COR-L47 (cell line): ENCODE results near the gene PRRT1.
"Not testable (repeated sequence)": the region's sequence is repeated elsewhere in the genome, so short reads cannot be mapped to it uniquely, and the experiment has no call there.

Experiments
- DNase-seq: peaks from one replicate; lab custom pipeline; 2025; lab: John Stamatoyannopoulos, UW

The PRRT1 gene

DNA sequence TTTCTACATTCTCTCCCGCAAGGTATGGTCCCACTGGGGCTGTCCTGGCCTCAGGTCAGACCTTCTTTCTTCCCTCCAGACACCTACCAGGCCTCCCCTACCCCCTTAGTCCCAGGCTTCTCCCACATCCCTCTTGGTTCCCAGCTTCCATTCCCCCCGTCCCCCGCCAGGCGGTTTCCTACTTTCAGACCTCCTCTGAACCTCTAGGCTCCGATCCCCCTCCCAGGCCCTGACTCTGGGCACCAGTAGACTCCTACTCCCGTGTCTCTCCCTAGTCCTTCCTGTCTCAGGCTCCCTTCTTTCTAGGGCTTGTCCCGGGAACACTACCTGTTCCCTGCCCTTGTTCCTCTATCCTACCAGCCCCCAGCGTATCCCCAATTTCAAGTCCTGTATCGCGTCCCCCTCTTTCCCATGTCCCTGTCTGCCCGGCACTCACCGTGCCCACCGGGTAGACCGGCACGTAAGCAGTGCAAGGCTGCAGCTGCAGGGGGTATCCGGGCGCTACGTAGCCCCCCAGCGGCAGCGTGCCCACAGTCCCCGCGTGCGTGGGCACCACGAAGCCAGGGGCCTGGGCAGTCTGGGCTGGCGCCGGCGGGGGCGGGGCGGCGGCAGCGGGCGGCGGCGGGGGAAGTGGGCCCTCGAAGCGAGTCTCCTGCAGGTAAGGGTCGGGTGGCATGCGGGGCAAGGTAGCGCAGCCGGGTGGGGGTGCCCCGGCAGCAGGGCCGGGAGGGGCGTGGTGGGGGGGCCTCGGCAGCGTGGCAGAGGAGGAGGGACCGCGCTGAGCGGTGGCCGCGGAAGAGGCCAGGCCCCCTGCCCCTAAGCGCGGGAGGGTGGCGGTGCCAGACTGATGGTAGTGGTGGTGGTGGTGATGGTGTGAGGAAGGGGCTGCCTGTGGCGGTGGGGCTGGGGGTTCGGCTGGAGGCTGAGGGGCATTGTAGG is 1.5 kb downstream of the PRRT1 start:
- DNase-seq: no peak

DNA sequence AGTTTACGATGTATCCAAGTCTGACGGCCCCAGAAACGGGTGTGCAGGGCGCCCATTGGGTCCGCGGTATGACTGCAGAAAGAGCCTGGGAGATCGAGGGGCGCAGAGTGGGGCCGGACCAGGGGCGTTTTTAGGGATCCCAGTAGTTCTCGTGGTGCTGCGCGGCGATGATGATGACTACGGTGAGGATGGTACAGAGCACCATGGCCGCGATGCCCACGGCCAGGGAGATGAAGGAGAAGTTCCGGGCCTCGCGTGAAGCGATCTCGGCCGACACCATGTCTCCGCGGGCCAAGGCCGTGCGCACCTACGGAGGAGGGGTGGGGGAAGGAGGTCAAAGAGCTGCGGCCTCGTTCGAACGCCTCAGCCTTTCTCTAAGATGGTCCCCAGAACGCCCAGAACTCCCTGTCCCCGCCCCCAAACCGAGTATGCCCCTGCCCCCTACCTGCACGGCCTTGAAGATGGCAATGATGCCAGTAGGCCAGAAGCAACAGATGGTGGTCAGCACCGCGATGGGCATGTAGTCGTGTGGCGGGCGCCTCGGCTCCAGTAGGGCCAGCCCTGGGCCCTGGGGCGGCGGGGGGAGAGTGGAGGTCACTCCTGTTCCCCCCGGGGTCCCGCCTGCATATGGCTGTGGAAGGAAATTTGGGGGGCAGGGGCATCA is 2.5 kb downstream of the PRRT1 start:
- DNase-seq: no peak

DNA sequence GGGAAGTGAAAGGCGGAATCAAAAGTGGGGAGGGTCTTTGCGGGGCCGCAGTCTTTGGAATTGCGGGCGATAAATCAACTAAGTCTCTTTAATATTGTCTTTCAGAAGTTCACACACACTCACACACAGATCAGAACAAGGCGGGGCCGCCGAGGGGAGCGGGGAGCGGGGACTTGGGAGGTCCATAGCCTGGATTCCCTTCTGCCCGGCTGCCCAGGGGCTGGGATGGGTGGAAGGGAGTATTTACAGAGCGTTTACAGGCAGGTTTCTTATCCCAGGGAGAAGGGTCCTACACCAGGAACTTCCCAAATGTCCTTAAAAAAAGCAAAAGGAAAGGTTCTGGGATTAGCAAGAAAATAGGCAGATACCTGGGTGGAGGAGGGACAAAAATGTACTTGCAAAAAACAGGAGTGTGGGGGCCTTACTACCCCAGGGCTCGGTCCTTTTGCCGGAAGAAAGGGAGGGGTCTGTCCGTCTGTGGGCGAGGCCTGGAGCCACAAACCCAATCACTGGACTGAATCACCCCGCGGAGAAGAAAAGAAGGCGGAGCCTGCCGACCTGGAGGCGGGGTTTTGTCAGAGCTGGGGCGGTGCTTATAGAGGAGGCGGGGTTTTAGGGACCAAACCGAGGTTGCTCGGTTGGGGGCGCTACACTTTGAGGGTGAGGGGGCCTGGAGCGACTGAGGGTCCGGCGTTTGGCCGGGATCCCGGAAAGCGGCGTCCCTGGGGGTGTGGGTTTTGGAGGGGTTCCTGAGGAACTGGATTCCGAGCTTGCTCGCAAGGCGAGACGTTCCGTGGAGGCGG is 3.2 kb downstream of the PRRT1 start:
- DNase-seq: no peak

DNA sequence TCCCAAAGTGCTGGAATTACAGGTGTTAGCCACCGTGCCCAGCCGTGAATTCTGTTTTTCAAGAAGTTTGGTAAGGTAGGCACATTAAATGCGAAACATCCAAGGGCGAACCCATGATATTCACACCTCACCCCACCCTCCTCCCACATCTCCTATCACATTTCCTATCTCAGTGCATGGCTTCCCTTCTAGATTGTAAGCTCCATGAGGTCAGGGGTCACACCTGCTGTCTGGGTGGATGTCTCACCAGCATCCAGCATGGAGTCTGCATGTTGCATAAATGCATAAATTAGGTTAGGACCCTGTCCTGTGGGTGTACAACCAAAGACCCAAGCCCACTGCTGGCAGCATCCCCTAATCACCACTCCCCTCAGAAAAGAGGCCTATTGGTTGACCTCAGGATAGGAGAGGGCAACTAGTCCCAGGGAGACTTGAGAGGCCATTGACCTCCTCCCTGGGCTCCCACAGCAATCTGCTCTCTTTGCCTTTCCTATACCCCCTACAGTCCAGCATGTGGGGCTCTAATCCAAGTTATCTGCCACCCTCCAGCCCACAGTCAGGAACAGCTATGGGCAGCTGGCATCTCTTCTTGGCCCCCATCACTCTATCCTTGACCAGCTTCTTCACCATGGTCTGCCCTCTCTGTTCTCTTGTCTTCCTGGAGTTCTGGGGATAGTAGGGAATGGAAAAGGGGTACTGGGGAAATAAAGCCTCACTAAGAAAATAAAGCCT is 4.2 kb downstream of the PRRT1 start:
- DNase-seq: no peak

DNA sequence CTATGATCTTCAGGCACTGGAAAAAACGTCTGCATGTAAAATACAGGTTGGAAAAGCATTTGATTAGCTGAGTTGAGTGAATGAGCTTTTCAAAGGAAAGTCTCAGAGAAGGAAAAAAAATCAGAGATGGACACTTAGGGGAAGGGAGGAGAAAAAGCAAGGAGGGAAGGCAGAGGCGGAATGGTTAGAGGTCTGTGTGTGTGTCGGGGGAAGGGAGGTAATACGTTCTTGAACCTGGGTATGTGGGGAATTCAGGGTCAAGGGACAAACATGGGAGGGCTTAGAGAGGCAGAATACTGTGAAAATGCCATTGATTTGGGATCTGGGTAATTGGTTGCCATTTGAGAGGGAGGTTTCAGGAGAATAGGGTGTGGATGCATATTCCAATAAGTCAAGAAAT is 5.1 kb downstream of the PRRT1 start:
- no peak for DNase-seq

DNA sequence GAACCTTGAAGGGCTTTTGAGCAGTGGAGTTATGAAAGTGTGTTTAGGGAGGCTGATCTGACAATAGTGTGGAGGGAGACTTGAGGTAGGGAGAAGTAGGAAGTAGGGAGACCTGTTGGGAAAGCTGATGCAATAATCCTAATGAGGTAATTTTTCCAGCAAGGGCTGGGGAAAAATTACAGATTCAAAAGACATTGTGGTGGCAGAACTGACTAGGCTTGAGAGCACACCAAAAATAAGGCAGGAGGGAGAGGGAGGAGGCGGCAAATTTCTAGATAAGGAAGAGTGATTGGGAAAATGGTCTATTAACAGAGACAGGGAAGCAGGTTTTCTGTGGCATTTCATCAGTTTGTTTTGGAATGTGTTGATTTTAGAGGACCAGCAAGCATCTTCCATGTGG is 5.5 kb downstream of the PRRT1 start:
- DNase-seq: no peak

DNA sequence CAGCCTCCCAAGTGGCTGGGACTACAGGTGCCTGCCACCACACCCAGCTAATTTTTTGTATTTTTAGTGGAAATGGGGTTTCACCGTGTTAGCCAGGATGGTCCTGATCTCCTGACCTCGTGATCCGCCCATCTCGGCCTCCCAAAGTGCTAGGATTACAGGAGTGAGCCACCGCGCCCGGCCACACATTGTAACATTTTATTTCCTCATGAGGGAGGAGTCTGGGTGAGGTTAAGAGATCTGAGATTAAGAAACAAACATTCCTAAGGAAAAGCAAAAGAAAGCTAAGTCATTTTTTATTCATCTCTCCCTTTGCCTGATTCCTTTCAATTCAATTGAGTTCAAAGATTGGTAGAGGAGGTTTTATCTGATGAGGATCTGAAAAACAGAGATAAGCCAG is 7.5 kb downstream of the PRRT1 start:
- DNase-seq: not testable (repeated sequence)

DNA sequence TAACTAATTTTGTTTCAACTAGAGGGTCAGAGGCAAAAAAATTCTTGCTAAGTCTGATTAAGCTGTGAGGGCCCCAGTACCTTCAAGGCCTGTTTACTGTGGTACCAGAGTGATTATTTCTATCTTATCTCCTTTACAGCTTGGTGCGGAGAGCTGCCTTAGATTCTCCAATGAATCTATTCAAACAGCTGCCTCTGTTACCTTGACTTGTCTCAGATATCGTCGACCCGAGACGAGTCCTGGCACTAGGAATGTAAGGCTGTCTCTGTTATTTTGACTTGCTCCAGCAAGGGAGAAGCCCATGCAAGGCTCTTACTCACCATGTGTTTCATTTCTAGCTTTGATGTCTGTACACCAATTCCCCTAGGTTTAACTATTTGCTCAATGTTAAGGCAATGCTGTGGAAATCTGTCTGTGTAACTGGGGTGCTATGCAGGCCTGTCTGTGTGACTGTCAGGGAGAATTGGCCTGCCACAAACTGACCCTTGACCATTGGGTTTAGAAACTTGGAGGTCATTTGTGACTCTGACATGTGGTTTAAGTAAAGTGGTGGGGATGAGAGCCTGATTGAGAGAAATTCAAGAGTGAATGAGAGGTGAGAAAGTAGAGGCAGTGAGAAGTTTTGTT is 11.2 kb downstream of the PRRT1 start:
- DNase-seq: no peak

DNA sequence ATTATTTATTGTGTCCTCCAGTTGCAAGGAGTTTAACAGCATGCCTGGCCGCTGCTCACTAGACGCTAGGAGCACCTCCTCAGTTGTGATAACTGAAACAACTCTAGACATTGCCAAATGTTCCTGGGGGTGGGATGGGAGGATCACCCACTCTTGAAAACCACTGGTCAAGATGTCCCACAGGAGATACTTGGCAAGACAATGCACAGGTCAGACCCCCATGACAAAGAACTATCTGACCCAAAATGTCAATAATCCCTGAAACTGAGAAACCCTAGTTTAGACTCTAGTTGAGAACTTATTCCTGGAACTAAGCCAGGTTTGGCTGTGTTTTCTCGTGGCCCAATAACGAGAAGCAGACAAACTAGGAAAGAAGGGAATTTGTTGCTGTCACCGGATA is 12.1 kb downstream of the PRRT1 start:
- DNase-seq: no peak

DNA sequence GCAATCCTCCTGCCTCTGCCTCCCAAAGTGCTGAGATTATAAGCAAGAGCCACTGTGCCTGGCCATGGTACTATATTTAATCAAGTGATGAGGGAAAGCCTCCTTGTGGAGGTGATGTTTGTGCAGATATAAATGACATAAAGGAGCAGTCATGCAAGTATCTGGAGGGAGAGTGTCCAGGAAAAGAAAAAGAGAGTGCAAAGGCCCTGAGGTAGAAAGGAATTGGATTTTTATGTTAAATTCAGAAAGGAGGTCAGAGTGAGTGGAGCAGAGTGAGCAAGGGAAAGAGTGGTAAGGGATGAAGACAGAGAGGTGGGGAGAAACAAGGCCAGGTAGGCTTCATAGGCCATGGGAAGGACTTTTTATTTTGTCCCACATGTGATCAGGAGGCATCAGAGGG is 14.3 kb downstream of the PRRT1 start:
- DNase-seq: no peak

DNA sequence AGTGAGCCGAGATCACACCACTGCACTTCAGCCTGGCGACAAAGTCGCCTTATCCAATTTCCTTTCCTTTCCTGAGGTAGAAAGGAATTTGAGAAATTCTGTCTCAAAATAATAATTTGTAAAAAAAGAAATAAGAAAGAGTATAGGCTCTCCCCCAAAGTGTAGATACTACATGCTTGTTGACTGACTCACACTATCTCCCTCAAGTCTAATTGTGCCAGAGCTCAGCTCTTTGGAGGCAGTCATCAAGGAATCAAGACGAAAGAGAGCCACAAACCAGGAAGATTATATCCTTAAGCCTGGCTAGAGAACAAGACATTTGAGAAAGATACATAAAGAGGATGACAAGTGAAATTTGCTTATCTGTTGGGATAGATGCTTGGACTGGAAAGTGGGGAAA is 18.0 kb downstream of the PRRT1 start:
- DNase-seq: no peak

DNA sequence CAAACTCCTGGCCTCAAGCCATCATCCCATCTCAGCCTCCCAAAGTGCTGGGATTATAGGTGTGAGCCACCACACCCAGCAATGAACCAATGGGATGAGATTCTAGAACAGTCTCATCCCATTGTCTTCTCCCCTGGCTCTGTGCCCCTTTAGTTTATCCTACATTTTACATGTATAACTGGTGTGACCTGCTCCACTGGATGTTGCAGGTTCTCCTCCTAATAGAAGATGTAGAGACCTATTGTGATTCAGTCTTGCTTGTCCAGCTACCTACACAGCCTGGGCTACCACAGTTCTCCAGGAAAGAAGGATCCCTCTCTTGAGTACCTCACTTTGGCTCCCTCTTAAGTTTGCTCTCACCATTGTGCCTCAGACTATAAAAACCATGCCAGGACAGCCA is 19.6 kb downstream of the PRRT1 start:
- DNase-seq: no peak

DNA sequence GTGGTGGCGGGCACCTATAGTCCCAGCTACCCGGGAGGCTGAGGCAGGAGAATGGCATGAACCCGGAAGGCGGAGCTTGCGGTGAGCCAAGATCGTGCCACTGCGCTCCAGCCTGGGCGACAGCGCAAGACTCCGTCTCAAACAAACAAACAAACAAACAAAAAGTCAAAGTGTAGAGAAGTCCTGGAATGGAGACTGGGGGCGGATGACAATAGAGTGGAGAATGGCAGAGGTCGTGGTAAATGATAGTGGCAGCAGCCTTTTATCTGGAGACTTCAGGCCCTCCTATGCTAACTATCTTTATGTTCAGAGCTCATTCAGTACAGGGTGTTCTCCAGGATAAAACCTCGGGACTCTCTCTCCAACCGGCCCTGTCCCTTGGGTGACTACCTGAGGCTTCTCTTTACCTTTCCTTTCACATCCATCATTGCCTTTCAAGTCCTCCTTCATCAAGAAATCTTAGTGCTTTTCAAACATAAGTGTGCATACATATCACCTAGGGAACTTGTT is 20.2 kb downstream of the PRRT1 start:
- DNase-seq: no peak

DNA sequence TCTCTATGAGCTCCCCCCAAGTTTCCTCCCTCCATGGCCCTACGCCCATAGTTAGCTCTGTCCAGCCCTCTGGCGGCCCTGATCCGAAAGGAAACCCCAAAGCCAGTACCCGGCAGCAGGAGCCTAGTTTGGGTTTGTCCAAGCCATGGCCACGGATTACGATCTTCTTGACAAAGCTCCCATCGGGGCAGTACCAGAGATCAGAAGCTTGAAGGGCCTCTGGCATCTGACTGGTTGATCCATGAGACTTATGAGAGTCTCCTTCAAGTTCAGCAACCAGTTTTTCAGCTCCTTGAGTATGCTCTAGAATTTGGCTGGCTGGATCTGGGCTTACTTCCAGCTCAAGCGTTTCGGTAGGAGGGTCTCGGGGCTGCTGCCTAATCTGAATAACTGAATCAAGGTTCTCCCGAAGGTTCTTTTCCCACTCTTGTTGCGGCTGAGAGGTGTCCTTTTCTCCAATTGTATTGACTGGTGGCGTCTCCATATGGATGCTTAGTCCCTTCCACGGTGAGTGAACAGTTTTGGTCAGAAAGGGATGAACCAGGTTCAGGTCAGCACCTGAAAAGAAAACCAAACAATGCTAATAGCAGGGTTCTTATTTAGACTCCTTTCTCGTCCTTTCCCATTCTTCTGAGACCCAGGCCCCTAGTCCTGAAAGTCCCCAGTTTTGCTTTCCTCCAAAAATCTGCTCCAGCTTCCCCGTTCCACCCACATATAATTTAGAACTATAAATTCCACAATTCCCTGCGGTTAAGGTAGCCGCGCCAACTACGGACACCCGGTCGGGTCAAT is 22.2 kb downstream of the PRRT1 start:
- peak; percentile 73 for DNase-seq

DNA sequence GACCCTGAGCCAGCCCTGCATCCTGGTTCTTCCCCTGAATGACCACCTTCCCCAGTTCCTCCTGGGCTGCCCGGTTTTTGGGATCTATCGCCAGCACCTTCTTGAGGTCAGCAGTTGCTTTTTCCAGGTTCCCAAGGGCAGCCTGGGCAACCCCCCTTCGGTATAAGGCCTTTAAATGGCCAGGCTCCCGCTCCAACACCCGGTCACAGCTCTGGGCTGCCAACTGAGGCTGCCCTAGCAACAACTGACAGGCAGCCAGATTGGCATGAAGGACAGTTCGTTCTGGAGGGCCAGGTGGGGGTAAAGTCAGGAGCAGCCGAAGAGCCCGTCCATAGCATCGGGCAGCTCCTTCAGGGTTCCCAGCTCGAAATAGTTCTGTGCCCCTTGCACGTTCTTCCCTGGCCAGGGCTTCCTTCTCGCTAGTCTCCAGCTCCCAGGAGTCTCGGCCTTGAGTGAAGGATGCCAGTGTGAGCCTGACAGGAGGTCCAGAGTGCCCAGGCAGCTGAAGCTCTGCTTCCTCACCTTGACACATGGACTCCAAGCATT is 22.9 kb downstream of the PRRT1 start:
- DNase-seq: no peak

DNA sequence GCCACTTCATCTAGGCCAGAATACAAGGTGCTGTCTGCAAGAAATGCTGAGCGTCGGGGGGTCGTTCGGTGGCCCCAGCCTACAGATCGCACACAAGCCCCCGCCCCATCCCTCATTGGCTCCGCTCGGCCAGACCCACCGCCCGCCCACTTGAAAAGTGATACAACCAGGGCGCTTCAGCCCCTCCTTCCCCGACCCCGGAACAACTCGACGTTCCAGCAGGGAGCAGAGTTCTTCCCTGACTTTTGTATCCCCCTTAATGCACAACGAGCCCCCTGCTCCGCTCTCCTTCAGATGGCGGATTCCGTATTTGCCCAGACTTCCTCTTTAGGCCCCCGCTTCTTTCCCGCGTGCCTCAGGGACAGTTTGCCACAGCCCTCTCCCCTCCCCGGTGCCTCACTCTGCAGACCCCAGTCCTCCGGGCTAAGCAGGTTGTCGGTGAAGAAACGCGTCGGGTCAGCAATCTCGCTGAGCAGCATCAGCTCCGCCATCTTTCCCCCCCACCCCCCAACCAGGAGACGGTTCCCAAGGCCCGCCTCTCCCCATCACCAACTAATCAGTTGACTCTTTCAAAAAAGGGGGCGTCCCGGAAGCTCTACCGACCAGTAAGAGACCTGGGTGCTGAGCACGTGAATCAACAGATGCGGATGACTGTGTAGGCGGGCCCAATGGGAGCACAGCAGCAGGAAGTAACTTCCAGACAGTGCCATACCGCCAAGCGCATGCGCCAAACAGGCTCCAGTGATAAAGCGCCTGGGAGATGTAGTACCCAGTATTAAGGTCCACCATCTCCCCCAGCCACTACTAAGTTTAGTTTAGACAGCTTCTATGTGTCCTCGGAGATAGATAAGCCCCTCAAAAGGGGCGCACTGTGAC is 23.8 kb downstream of the PRRT1 start, which contains the start of gene ATF6B:
ATF6B (minus strand) TSS at position 530 of the 876 bp plus-strand sequence; CDS start at position 491, 39 bp downstream.
- peak; percentile 99 for DNase-seq

DNA sequence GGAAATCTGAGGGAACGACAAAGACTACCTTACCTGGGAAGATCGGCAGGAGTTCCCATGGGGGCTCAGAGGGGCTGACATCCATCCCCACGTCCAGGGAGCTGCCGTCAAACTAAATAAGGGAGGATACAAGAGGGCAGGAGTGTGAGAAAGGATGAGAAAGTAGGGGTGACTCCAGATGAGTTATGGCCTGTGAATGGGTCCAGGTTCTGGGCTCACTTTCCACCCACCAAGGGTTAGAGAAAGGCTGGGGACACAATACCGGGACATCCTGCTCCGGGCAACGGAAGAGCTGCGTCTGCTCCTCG is 24.4 kb downstream of the PRRT1 start:
- DNase-seq: no peak

DNA sequence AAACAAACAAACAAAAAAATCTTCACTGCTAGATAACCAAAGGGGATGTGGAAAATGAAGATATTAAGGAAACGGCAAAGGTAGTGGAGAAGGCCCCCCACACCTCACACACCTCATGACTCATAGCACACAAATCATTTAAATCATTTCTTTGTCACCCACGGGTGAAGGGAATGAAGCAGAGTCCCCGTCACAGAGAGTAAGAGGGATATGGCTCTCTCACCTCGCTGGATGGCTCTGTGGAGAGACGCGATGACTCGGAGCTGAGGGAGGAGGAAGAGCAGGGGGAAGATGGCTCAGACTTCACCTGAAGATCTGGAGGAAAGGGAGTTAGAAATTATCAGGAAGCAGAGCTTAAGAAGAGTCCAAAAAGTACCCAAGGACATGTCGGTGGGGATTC is 24.9 kb downstream of the PRRT1 start:
- no peak for DNase-seq

DNA sequence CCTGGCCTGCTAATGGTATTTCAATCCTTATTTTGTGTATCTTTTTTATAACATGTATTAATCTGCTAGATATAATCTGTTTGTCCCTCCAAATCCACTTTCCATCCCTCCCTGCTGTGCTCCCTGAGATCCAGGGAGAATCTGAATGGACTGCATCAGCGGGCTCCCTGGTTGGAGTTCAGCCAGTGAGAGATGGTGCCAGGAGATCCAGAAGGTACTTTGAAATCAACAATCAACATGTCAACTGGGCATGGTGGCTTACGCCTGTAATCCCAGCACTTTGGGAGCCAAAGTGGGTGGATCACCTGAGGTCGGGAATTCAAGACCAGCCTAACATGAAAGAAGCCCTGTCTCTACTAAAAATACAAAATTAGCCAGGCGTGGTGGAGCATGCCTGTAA is 28.1 kb downstream of the PRRT1 start:
- DNase-seq: no peak
